K562 (cell line): ENCODE data around the gene CD47. TPM values are rescaled to one million over a fixed set of nuclear protein-coding genes. Genes with fewer than 3 reads are reported as not detected.

Experiments
- BCOR ChIP-seq: fragments of 450-650 bp; IDR thresholded peaks from 2 replicates; pipeline ENCODE4 v1.6.1; 2016
- BHLHE40 ChIP-seq: IDR thresholded peaks from 2 replicates; pipeline ENCODE4 v1.6.1; 2011; ENCODE audit warnings: low read length, improper control_type of control experiment
- CC2D1A ChIP-seq: fragments of 450-650 bp; IDR thresholded peaks from 2 replicates; pipeline ENCODE4 v1.6.1; 2017; ENCODE audit warnings: mild to moderate bottlenecking
- CTBP1 ChIP-seq: fragments of 450-650 bp; IDR thresholded peaks from 2 replicates; pipeline ENCODE4 v1.6.1; 2016; ENCODE audit warnings: borderline replicate concordance
- DNMT1 ChIP-seq: fragments of 450-650 bp; IDR thresholded peaks from 2 replicates; pipeline ENCODE4 v1.6.1; 2016; ENCODE audit warnings: antibody characterized with exemption, mild to moderate bottlenecking
- E2F3 ChIP-seq: fragments of 250-450 bp; sonication (Bioruptor Pico); IDR thresholded peaks from 2 replicates; pipeline ENCODE4 v1.4.0; 2020; ENCODE audit warnings: mild to moderate bottlenecking
- GATA2 ChIP-seq: sonication (generic); formaldehyde crosslinking; IDR thresholded peaks from 2 replicates; pipeline ENCODE4 v1.4.0; 2020; ENCODE audit warnings: mild to moderate bottlenecking, missing genetic modification reagents
- HDAC2 ChIP-seq: fragments of 450-650 bp; IDR thresholded peaks from 2 replicates; pipeline ENCODE4 v1.6.1; 2016; ENCODE audit warnings: mild to moderate bottlenecking
- HMBOX1 ChIP-seq: sonication (generic); IDR thresholded peaks from 2 replicates; pipeline ENCODE4 v1.6.1; 2016
- HMGN3 ChIP-seq: IDR thresholded peaks from 2 replicates; pipeline ENCODE4 v1.6.1; 2011; ENCODE audit warnings: borderline replicate concordance, low read depth, mild to moderate bottlenecking, mixed read lengths, low read length; ENCODE audit not compliant: insufficient read length; ENCODE audit errors: extremely low read depth
- KLF16 ChIP-seq: IDR thresholded peaks from 2 replicates; pipeline ENCODE4 v1.6.1; 2016; ENCODE audit warnings: antibody characterized with exemption
- KLF6 ChIP-seq: fragments of 250-450 bp; sonication (Bioruptor Pico); IDR thresholded peaks from 2 replicates; pipeline ENCODE4 v1.4.0; 2020; ENCODE audit warnings: mild to moderate bottlenecking, moderate library complexity, borderline replicate concordance
- NR3C1 ChIP-seq: sonication (generic); formaldehyde crosslinking; IDR thresholded peaks from 2 replicates; pipeline ENCODE4 v1.8.1; 2022; ENCODE audit warnings: missing genetic modification reagents
- TFAP4 ChIP-seq: sonication (generic); formaldehyde crosslinking; IDR thresholded peaks from 2 replicates; pipeline ENCODE4 v1.8.0; 2022; ENCODE audit warnings: missing genetic modification reagents, mild to moderate bottlenecking, moderate library complexity, borderline replicate concordance
- USF2 ChIP-seq: sonication (generic); formaldehyde crosslinking; IDR thresholded peaks from 2 replicates; pipeline ENCODE4 v1.5.0; 2020; ENCODE audit warnings: missing genetic modification reagents
- ZNF695 ChIP-seq: fragments of 450-650 bp; formaldehyde crosslinking; IDR thresholded peaks from 2 replicates; pipeline ENCODE4 v1.4.0; 2020; ENCODE audit warnings: mild to moderate bottlenecking, moderate library complexity
- polyA plus RNA-seq, 8 experiments: library from polyadenylated mRNA; depleted of rRNA in 4 of 8; stranded (reverse) in 5 of 8; unstranded in 3 of 8; fragments of >200 nt; fragmentation: Nextera tagmentation in 2 of 8; fragmentation: Illumina TruSeq in 1 of 8; extraction: Ambion mirVana in 2 of 8; extraction: Trizol in 1 of 8; gene quantifications; 2 replicates each; pipeline versions ENCODE4 v1.2.1 to v1.2.3, GENCODE V29; 2011 to 2014; ENCODE audit warnings: inconsistent platforms in 1 of 8, missing spikeins in 1 of 8
- total RNA-seq, 7 experiments: library from RNA; depleted of rRNA in 6 of 7; stranded (reverse); fragments of >200 nt in 6 of 7; fragmentation: Illumina TruSeq in 2 of 7; extraction: Trizol in 2 of 7; gene quantifications; 2 replicates each; pipeline versions ENCODE4 v1.2.1 to v1.2.3, GENCODE V29; 2011 to 2021; ENCODE audit warnings: low replicate concordance in 1 of 7
- TF ChIP-seq, protein P1 (sequence below): fragments of 450-650 bp; formaldehyde crosslinking; IDR thresholded peaks from 2 replicates; pipeline ENCODE4 v1.4.0; 2022; ENCODE audit warnings: missing genetic modification characterization
- TF ChIP-seq, protein P2 (sequence below): fragments of 250-450 bp; sonication (Bioruptor Pico); IDR thresholded peaks from 2 replicates; pipeline ENCODE4 v1.5.0; 2022; ENCODE audit warnings: mild to moderate bottlenecking
- TF ChIP-seq, protein P3 (sequence below): fragments of 250-450 bp; sonication (Bioruptor Pico); IDR thresholded peaks from 2 replicates; pipeline ENCODE4 v1.5.0; 2020; ENCODE audit warnings: mild to moderate bottlenecking, borderline replicate concordance

The CD47 gene
- total and polyA plus RNA-seq, 9 of the 15 experiments (the other 6 are each of a cell fraction or from before 2014, with no cell fraction given), result 10.2 to 62.6 (median 36.3) TPM

DNA sequence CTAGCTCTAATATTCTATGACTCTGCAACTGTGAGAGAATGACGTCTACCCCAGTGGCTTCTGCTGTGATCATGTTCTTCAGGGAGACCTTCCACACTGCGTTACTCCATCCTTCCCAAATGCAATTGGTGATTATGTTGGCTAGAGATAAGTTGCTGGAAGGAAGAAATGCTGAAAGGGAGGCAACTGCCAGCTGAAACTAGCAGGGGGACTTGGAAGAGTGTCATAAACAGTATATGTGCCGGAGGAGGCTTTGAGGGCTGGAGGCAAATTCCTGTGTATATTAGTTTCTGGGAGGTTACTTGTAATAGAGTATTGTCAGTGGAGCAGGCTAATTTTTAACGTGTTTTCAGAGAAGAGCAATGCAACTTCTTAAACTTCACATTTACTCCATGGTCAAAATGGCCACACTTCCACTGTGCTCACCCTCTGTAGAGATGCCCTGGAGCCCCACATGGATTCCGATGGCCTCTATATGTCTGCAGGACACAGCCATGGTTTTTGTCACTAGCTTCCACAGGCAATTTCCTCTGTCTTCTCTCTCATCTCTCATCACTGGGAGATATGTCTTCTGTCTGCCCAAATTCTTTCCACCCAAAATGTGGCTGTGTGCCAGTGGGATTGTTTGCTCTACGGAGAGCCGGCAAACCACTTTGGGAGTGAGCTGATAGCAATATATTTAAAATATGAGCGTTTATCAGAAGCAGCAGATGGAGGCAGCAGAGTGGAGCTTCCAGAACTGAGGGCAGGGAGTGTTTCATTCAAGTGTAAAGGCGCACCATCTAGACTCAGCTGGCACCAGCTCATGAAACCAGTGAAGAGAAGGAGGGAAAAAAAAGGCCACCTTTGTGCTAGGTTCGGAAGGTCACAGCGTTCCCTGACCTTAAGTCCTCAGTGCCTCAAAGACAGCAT lies 13.3 kb upstream of the CD47 start (continued):
- TF ChIP-seq GATA2 (CRISPR knock-in tag) (peak; percentile 54; the same call in 1 of the 2 replicates), HMGN3 (peak; percentile 56), DNMT1 (no peak), NR3C1 (CRISPR knock-in tag) (no peak), ZNF695 (CRISPR knock-in tag) (no peak), BHLHE40 (0 out of 2 replicates have a peak, but pooled peaks have one; percentile 23), USF2 (CRISPR knock-in tag) (no peak), BCOR (0 out of 2 replicates have a peak, but pooled peaks have one; percentile 54), TFAP4 (CRISPR knock-in tag) (peak; percentile 39; the same call in 1 of the 2 replicates), CC2D1A (peak; percentile 80; the same call in 1 of the 2 replicates), CTBP1 (peak; percentile 77), KLF6 (CRISPR knock-in tag) (no peak), HDAC2 (peak; percentile 73; the same call in 1 of the 2 replicates), KLF16 (peak; percentile 87), HMBOX1 (no peak), E2F3 (CRISPR knock-in tag) (no peak)
- TF ChIP-seq, protein P1, sequence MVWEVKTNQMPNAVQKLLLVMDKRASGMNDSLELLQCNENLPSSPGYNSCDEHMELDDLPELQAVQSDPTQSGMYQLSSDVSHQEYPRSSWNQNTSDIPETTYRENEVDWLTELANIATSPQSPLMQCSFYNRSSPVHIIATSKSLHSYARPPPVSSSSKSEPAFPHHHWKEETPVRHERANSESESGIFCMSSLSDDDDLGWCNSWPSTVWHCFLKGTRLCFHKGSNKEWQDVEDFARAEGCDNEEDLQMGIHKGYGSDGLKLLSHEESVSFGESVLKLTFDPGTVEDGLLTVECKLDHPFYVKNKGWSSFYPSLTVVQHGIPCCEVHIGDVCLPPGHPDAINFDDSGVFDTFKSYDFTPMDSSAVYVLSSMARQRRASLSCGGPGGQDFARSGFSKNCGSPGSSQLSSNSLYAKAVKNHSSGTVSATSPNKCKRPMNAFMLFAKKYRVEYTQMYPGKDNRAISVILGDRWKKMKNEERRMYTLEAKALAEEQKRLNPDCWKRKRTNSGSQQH (CRISPR knock-in tag), result no peak
- TF ChIP-seq, protein P2, sequence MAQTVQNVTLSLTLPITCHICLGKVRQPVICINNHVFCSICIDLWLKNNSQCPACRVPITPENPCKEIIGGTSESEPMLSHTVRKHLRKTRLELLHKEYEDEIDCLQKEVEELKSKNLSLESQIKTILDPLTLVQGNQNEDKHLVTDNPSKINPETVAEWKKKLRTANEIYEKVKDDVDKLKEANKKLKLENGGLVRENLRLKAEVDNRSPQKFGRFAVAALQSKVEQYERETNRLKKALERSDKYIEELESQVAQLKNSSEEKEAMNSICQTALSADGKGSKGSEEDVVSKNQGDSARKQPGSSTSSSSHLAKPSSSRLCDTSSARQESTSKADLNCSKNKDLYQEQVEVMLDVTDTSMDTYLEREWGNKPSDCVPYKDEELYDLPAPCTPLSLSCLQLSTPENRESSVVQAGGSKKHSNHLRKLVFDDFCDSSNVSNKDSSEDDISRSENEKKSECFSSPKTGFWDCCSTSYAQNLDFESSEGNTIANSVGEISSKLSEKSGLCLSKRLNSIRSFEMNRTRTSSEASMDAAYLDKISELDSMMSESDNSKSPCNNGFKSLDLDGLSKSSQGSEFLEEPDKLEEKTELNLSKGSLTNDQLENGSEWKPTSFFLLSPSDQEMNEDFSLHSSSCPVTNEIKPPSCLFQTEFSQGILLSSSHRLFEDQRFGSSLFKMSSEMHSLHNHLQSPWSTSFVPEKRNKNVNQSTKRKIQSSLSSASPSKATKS (CRISPR knock-in tag), result no peak
- TF ChIP-seq, protein P3, sequence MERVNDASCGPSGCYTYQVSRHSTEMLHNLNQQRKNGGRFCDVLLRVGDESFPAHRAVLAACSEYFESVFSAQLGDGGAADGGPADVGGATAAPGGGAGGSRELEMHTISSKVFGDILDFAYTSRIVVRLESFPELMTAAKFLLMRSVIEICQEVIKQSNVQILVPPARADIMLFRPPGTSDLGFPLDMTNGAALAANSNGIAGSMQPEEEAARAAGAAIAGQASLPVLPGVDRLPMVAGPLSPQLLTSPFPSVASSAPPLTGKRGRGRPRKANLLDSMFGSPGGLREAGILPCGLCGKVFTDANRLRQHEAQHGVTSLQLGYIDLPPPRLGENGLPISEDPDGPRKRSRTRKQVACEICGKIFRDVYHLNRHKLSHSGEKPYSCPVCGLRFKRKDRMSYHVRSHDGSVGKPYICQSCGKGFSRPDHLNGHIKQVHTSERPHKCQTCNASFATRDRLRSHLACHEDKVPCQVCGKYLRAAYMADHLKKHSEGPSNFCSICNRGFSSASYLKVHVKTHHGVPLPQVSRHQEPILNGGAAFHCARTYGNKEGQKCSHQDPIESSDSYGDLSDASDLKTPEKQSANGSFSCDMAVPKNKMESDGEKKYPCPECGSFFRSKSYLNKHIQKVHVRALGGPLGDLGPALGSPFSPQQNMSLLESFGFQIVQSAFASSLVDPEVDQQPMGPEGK (CRISPR knock-in tag), result no peak
